Uterus (tissue), 4 donors: ENCODE results near the gene ANP32A. TPM values are rescaled to one million over a fixed set of nuclear protein-coding genes. Genes with fewer than 3 reads are reported as not detected.
"Not testable (repeated sequence)": the region's sequence is repeated elsewhere in the genome, so short reads cannot be mapped to it uniquely, and the experiment has no call there.

Experiments used
- DNase-seq, 2 donors: peaks; one replicate each; pipeline ENCODE4 v3.0.0-alpha.2; 2019 to 2020
- H3K27ac ChIP-seq, 2 donors: fragments of 200-600 bp; sonication (generic); 1 replicate in 1 of 2; 2 replicates in 1 of 2; pipeline ENCODE4 v1.5.1; 2016 to 2018
- H3K27me3 ChIP-seq, 2 donors: fragments of 200-600 bp; sonication (generic); one replicate each; pipeline ENCODE4 v1.5.1; 2018 to 2019; ENCODE audit warnings: control low read depth in 1 of 2
- H3K36me3 ChIP-seq, 2 donors: fragments of 200-600 bp; sonication (generic); one replicate each; pipeline ENCODE4 v1.5.1; 2019; ENCODE audit warnings: control low read depth in 1 of 2
- H3K4me1 ChIP-seq, 2 donors: fragments of 200-600 bp; sonication (generic); one replicate each; pipeline ENCODE4 v1.5.1; 2018 to 2019; ENCODE audit warnings: control low read depth in 1 of 2
- H3K4me3 ChIP-seq, 2 donors: fragments of 200-600 bp; sonication (generic); 1 replicate in 1 of 2; 2 replicates in 1 of 2; pipeline ENCODE4 v1.5.1; 2018 to 2019; ENCODE audit warnings: mild to moderate bottlenecking in 1 of 2
- H3K9me3 ChIP-seq, 2 donors: fragments of 200-600 bp; sonication (generic); one replicate each; pipeline ENCODE4 v1.5.1; 2019; ENCODE audit warnings: control low read depth in 1 of 2
- POLR2A ChIP-seq, 2 donors: fragments of 450-650 bp; IDR thresholded peaks; one replicate each; pipeline ENCODE4 v1.6.1; 2016; ENCODE audit warnings: antibody characterized with exemption in 2 of 2, mild to moderate bottlenecking in 1 of 2, moderate library complexity in 1 of 2
- intact Hi-C: fragments of 100-400 bp; cut with DNase I; formaldehyde crosslinking; loops from one replicate; pipeline ENCODE4 v1.15.1; 2023; ENCODE audit warnings: low total_unique reads
- total RNA-seq, 4 donors: library from RNA; depleted of rRNA in 3 of 4; stranded (reverse); fragments of >200 nt in 3 of 4; gene quantifications; one replicate each; pipeline versions ENCODE4 v1.1.0 to v1.2.4, GENCODE V29; 2014 to 2023
- TF ChIP-seq, protein P1 (sequence below), 4 experiments: fragments of 200-600 bp in 2 of 4; fragments of 450-650 bp in 2 of 4; sonication (generic) in 2 of 4; IDR thresholded peaks; one replicate each; pipeline ENCODE4 v1.5.1; 2016 to 2019; ENCODE audit warnings: antibody characterized with exemption in 4 of 4, mild to moderate bottlenecking in 2 of 4, moderate library complexity in 1 of 4
- donor health status: DM: yes; HTN: yes; CAD: no.

Gene ANP32A
- total RNA-seq, 4 donors from 2014 or later, result 32.1 to 117 (median 105) TPM

DNA sequence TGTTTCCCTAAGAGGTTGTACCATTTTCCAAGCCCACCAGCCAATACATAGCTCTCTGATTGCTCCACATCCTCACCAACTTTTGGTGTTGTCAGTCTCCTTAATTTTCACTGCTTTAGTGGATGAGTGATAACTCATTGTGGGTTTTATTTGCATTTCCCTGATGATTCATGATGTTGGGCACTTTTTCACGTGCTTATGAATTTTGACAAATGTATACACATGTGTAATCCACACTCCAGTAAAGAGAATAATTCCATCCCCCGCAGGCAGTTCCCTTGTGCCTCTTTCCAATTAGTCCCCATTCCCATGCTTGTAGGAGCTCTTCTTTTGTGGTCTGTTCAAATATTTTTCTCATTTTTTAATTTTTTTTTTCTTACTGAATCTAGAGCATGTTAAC, 52.4 kb downstream of the ANP32A start:
- TF ChIP-seq, protein P1, sequence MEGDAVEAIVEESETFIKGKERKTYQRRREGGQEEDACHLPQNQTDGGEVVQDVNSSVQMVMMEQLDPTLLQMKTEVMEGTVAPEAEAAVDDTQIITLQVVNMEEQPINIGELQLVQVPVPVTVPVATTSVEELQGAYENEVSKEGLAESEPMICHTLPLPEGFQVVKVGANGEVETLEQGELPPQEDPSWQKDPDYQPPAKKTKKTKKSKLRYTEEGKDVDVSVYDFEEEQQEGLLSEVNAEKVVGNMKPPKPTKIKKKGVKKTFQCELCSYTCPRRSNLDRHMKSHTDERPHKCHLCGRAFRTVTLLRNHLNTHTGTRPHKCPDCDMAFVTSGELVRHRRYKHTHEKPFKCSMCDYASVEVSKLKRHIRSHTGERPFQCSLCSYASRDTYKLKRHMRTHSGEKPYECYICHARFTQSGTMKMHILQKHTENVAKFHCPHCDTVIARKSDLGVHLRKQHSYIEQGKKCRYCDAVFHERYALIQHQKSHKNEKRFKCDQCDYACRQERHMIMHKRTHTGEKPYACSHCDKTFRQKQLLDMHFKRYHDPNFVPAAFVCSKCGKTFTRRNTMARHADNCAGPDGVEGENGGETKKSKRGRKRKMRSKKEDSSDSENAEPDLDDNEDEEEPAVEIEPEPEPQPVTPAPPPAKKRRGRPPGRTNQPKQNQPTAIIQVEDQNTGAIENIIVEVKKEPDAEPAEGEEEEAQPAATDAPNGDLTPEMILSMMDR (IDR thresholded peaks at IDR 0.05), result no peak
- no peak overlapping the region for H3K4me3 ChIP-seq
- DNase-seq, result no peak
- no peaks in the 10 kb centered on the region for H3K36me3 ChIP-seq
- no peaks in the 10 kb centered on the region for H3K4me1 ChIP-seq
- no peaks in the 10 kb centered on the region for H3K27me3 ChIP-seq
- H3K9me3 ChIP-seq, result no peaks in the 10 kb centered on the region
- H3K27ac ChIP-seq, result no peak overlapping the region
- intact Hi-C loops, result no loop called here

DNA sequence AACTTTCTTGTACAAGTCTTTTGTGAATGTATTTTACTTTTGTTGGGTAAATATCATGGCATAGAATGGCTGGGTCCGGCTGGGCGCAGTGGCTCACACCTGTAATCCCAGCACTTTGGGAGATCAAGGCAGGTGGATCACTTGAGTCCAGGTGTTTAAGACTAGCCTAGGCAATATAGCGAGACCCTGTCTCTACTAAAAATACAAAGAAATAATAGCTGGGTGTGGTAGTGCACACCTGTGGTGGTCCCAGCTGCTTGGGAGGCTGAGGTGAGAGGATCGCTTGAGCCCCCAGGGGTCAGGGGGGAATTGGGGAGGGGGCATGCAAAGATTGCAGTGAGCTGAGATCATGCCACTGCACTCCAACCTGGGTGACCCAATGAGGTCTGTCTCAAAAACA, 52.9 kb downstream of the ANP32A start:
- Histone ChIP-seq H3K4me1 (no peaks in the 10 kb centered on the region), H3K27me3 (no peaks in the 10 kb centered on the region), H3K36me3 (no peaks in the 10 kb centered on the region), H3K9me3 (no peaks in the 10 kb centered on the region), H3K27ac (no peak overlapping the region), H3K4me3 (no peak overlapping the region)
- no peak for DNase-seq
- intact Hi-C loops, result no loop called here
- TF ChIP-seq POLR2A (IDR thresholded peaks at IDR 0.05), result no peak
- TF ChIP-seq, protein P1 (IDR thresholded peaks at IDR 0.05), result no peak

DNA sequence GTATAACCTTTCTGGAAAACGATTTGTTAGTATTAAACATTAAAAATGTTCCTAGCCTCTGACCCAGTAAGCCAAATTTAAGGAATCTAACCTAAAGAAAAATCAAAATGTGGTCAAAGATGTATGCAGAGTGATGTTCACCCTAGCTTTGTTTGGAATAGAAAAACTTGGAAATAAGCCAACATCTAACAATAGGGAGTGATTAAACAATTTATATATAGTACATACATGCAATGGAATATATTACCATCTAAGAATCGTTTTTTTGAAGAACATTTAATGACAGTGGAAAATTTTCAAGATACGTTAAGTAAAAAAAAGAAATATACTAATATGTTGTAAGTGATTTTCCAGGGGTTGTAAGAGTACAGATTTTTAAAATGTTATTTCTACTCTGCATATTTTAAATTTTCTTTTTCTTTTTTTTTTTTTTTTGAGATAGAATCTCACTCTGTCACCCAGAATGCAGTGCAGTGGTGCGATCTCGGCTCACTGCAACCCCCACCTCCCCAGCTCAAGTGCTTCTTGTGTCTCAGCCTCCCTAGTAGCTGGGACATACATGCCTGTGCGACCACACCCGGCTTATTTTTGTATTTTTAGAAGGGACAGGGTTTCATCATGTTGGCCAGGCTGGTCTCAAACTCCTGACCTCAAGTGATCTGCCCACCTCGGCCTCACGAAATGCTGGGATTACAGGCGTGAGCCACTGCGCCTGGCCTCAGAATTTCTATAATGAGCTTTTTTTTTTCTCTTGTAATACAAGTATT, 54.9 kb downstream of the ANP32A start:
- H3K4me1 ChIP-seq, result no peaks in the 10 kb centered on the region
- H3K27ac ChIP-seq, result no peak overlapping the region
- H3K9me3 ChIP-seq, result no peaks in the 10 kb centered on the region
- no peak overlapping the region for H3K4me3 ChIP-seq
- H3K27me3 ChIP-seq, result no peaks in the 10 kb centered on the region
- intact Hi-C loops, result no loop called here
- no peak for TF ChIP-seq POLR2A (IDR thresholded peaks at IDR 0.05)
- TF ChIP-seq, protein P1 (IDR thresholded peaks at IDR 0.05), result no peak
- no peaks in the 10 kb centered on the region for H3K36me3 ChIP-seq
- DNase-seq, result no peak

DNA sequence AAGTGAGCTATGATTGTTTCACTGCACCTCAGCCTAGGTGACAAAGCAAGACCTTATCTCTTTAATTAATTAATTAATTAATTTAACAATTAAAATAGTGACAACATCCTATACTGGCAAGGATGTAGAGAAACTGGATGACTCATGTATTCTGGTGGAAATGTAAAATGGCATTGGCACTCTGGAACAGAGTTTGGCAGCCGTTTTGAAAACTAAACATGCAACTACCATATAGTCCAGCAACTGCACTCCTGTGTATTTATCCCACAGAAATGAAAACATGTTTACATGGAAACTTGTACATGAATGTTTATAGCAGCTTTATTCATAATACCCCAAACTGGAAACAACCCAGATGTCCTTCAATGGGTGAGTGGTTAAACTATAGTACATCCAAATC, 56.6 kb downstream of the ANP32A start:
- Histone ChIP-seq H3K4me3 (no peak overlapping the region), H3K9me3 (no peaks in the 10 kb centered on the region), H3K27ac (no peak overlapping the region), H3K27me3 (no peaks in the 10 kb centered on the region), H3K4me1 (no peaks in the 10 kb centered on the region), H3K36me3 (no peaks in the 10 kb centered on the region)
- no peak for TF ChIP-seq POLR2A (IDR thresholded peaks at IDR 0.05)
- TF ChIP-seq, protein P1 (IDR thresholded peaks at IDR 0.05), result no peak
- intact Hi-C loops, result no loop called here
- no peak for DNase-seq

DNA sequence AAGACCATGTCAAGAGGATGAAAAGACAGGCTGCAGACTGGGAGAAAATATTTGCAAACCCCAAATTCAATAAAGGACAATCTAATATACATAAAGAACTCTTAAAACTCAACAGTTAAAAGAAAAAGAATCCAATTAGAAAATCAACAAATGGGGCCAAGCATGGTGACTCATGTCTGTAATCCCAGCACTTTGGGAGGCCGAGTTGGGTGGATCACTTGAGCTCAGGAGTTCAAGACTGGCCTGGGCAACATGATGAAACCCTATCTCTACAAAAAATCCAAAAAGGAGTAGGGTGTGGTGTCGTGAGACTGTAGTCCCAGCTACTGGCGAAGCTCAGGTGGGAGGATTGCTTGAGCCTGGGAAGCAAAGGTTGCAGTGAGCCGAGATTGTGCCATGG, 57.6 kb downstream of the ANP32A start:
- Histone ChIP-seq H3K4me1 (no peaks in the 10 kb centered on the region), H3K4me3 (no peak overlapping the region), H3K36me3 (no peaks in the 10 kb centered on the region), H3K9me3 (no peaks in the 10 kb centered on the region), H3K27ac (no peak overlapping the region), H3K27me3 (no peaks in the 10 kb centered on the region)
- intact Hi-C loops, result no loop called here
- no peak for DNase-seq
- TF ChIP-seq, protein P1 (IDR thresholded peaks at IDR 0.05), result no peak
- TF ChIP-seq POLR2A (IDR thresholded peaks at IDR 0.05), result no peak

DNA sequence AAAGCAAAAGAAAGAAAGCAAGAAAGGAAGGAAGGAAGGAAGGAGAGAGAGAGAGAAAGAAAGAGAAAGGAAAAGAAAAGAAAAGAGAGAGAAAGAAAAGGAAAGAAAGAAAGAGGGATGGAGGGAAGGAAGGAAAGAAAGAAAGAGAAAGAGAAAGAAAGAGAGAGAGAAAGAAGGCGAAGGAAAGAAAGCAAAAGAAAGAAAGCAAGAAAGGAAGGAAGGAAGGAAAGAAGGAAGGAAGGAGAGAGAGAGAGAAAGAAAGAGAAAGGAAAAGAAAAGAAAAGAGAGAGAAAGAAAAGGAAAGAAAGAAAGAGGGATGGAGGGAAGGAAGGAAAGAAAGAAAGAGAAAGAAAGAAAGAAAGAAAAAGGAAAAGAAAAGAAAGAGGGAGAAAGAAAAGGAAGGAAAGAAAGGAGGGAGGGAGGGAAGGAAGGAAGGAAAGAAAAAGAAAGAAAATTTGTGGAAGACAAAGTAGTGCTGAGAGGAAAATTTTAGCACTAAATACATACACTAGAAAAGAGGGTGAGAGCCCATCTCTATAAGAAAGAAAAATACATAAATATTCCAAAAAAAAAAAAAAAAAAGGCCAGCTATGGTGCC, 60.6 kb downstream of the ANP32A start:
- DNase-seq, H3K4me1 ChIP-seq, H3K27me3 ChIP-seq, intact Hi-C loops, H3K4me3 ChIP-seq, H3K36me3 ChIP-seq, H3K27ac ChIP-seq, H3K9me3 ChIP-seq: not testable (repeated sequence)
